Measurements from ENCODE around the gene GPD1L. TPM values are rescaled to one million over a fixed set of nuclear protein-coding genes. Genes with fewer than 3 reads are reported as not detected.

The GPD1L gene
- total RNA-seq, 1 donor from 2014 or later = 77.9 TPM

- DNase-seq (no peak), ATAC-seq (peak in 1 of 2 donors; percentile 31)
- no peak for TF ChIP-seq CTCF (IDR thresholded peaks at IDR 0.05)
- peak overlapping the region; percentile 72 for H3K27ac ChIP-seq
- H3K27me3 ChIP-seq (ENCODE audit: low read depth) = no peaks in the 10 kb centered on the region
- H3K4me3 ChIP-seq = no peak overlapping the region
- H3K36me3 ChIP-seq = no peaks in the 10 kb centered on the region
- intact Hi-C loops (cut with DNase I) = no loop called here
- H3K4me1 ChIP-seq = peaks cover 22% of the 10 kb centered on the region
- no peaks in the 10 kb centered on the region for H3K9me3 ChIP-seq
Measured at GRCh38 chr3:32200490-32200889, 94.1 kb downstream of the GPD1L start.

- intact Hi-C loops (cut with DNase I) = no loop called here
- TF ChIP-seq CTCF (IDR thresholded peaks at IDR 0.05) = no peak
- peaks cover 22% of the 10 kb centered on the region for H3K4me1 ChIP-seq
- ATAC-seq (peak; percentile 62 to 66), DNase-seq (no peak)
- H3K27ac ChIP-seq = peak overlapping the region; percentile 72
- no peaks in the 10 kb centered on the region for H3K27me3 ChIP-seq (ENCODE audit: low read depth)
- H3K4me3 ChIP-seq = no peak overlapping the region
- no peaks in the 10 kb centered on the region for H3K9me3 ChIP-seq
- H3K36me3 ChIP-seq = no peaks in the 10 kb centered on the region
Measured at GRCh38 chr3:32200992-32201758, 94.8 kb downstream of the GPD1L start.

- Histone ChIP-seq H3K4me3 (no peak overlapping the region), H3K36me3 (no peaks in the 10 kb centered on the region), H3K27ac (no peak overlapping the region), H3K4me1 (peaks cover 22% of the 10 kb centered on the region), H3K27me3 (ENCODE audit: low read depth) (no peaks in the 10 kb centered on the region), H3K9me3 (no peaks in the 10 kb centered on the region)
- no peak for DNase-seq
- TF ChIP-seq CTCF (IDR thresholded peaks at IDR 0.05) = no peak
- intact Hi-C loops (cut with DNase I) = no loop called here
- no peak for ATAC-seq
Measured at GRCh38 chr3:32202496-32202895, 96.1 kb downstream of the GPD1L start.

- TF ChIP-seq CTCF (IDR thresholded peaks at IDR 0.05) = no peak
- no peak for ATAC-seq
- no peak overlapping the region for H3K27ac ChIP-seq
- no peak overlapping the region for H3K4me3 ChIP-seq
- H3K9me3 ChIP-seq = no peaks in the 10 kb centered on the region
- DNase-seq = no peak
- H3K36me3 ChIP-seq = no peaks in the 10 kb centered on the region
- H3K27me3 ChIP-seq (ENCODE audit: low read depth) = no peaks in the 10 kb centered on the region
- peaks cover 22% of the 10 kb centered on the region for H3K4me1 ChIP-seq
- intact Hi-C loops (cut with DNase I) = no loop called here
Measured at GRCh38 chr3:32203854-32204253, 97.4 kb downstream of the GPD1L start.

- Histone ChIP-seq H3K9me3 (no peaks in the 10 kb centered on the region), H3K4me3 (no peak overlapping the region), H3K4me1 (no peaks in the 10 kb centered on the region), H3K27me3 (ENCODE audit: low read depth) (no peaks in the 10 kb centered on the region), H3K27ac (no peak overlapping the region), H3K36me3 (no peaks in the 10 kb centered on the region)
- no peak for DNase-seq
- intact Hi-C loops (cut with DNase I) = no loop called here
- TF ChIP-seq CTCF (IDR thresholded peaks at IDR 0.05) = no peak
- no peak for ATAC-seq
Measured at GRCh38 chr3:32208447-32208846, 102.0 kb downstream of the GPD1L start.

All from lower lobe of right lung (tissue), 2 donors.